BJ (cell line): ENCODE data around the gene HMGCS2. TPM values are rescaled to one million over a fixed set of nuclear protein-coding genes. Genes with fewer than 3 reads are reported as not detected.

Experiments used
- CTCF ChIA-PET: fragments of 350-600 bp; formaldehyde crosslinking; extraction: SDS; loops from one replicate; lab custom pipeline; 2021; ENCODE audit warnings: antibody characterized with exemption, inconsistent platforms; lab: Yijun Ruan, JAX
- POLR2A ChIA-PET: fragments of 300-600 bp; sonication (Branson Sonifier 250); formaldehyde crosslinking; extraction: SDS; loops from one replicate; lab custom pipeline; 2021; ENCODE audit warnings: antibody characterized with exemption; lab: Charles Lee
- DNase-seq: peaks from one replicate; pipeline ENCODE4 v3.0.0-alpha.2; 2011; ENCODE audit warnings: low read depth
- H3K27me3 ChIP-seq: 2 replicates; pipeline ENCODE4 v1.6.0; 2011; ENCODE audit warnings: low read length; ENCODE audit not compliant: control insufficient read depth, insufficient read depth
- H3K36me3 ChIP-seq: 2 replicates; pipeline ENCODE4 v1.5.1; 2011; ENCODE audit warnings: low read length; ENCODE audit not compliant: control insufficient read depth, insufficient read depth
- H3K4me3 ChIP-seq: 2 replicates; pipeline ENCODE4 v1.5.1; 2011; ENCODE audit warnings: low read depth, mild to moderate bottlenecking, control low read depth, low read length
- polyA plus RNA-seq: library from polyadenylated mRNA; depleted of rRNA; stranded (reverse); fragments of >200 nt; gene quantifications from 2 replicates; pipeline ENCODE4 v1.2.3, GENCODE V29; 2011
- TF ChIP-seq, protein P1 (sequence below): IDR thresholded peaks from 2 replicates; pipeline ENCODE4 v1.5.1; 2011; ENCODE audit warnings: low read depth, mild to moderate bottlenecking, control low read depth, inconsistent platforms, low read length, moderate library complexity; ENCODE audit not compliant: insufficient read depth

Gene HMGCS2
- polyA plus RNA-seq, 1 experiment, result not detected

DNA sequence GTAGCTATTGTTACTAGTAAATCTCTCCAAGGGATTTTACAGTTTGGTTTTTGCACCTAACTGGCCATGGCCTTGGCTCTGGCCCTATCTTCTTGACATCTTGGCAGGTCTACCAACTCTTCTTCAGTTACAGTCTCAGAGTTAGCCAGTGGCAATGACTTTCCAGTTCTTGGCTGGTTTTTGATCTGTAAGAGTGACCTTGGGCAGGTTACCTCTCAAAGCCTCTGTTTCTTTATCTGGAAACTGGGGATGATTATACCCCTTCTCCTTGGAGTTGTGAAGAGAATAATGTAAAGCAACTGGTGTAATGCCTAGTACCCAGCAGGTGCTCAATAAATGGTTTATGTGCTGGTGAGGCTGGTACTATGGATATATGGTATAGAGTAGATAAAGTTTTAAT, 50.3 kb downstream of the HMGCS2 start:
- TF ChIP-seq, protein P1, sequence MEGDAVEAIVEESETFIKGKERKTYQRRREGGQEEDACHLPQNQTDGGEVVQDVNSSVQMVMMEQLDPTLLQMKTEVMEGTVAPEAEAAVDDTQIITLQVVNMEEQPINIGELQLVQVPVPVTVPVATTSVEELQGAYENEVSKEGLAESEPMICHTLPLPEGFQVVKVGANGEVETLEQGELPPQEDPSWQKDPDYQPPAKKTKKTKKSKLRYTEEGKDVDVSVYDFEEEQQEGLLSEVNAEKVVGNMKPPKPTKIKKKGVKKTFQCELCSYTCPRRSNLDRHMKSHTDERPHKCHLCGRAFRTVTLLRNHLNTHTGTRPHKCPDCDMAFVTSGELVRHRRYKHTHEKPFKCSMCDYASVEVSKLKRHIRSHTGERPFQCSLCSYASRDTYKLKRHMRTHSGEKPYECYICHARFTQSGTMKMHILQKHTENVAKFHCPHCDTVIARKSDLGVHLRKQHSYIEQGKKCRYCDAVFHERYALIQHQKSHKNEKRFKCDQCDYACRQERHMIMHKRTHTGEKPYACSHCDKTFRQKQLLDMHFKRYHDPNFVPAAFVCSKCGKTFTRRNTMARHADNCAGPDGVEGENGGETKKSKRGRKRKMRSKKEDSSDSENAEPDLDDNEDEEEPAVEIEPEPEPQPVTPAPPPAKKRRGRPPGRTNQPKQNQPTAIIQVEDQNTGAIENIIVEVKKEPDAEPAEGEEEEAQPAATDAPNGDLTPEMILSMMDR, result no peak
- H3K4me3 ChIP-seq, result no peak overlapping the region
- peaks cover 17% of the 10 kb centered on the region for H3K36me3 ChIP-seq
- CTCF ChIA-PET, result interaction anchor here (0.8 to 1.0 kb wide), 2 partner anchors 15 to 26 kb away, joined by 3 read pairs; no protein-coding TSS in a partner anchor
- DNase-seq, result no peak
- H3K27me3 ChIP-seq, result no peaks in the 10 kb centered on the region
- POLR2A ChIA-PET, result no interaction called here

DNA sequence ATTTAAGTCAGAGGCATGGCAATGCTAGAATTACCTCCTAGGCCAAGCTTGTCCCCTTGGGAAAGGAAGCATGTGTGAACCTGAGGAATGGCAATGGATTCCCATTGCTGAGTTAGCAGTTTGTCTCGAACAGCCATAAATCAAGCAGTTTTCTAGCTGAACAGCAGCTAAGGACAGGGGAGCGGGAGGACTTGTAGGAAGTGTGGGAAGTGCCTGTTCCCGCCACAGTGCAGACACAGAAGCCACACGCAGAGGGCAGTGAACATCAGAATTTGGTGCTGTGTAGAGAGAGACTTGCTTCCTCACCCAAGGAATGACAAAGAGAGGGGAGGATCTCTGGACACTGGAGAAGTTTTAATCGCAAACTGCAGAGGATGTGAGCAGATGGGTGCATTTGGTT, 53.2 kb downstream of the HMGCS2 start:
- Histone ChIP-seq H3K27me3 (no peaks in the 10 kb centered on the region), H3K36me3 (0 out of 2 replicates have a peak, but pooled peaks cover 2% of the 10 kb centered on the region), H3K4me3 (no peak overlapping the region)
- TF ChIP-seq, protein P1, result no peak
- ChIA-PET CTCF (interaction anchor here (0.6 to 1.3 kb wide), 2 partner anchors 9 to 27 kb away, joined by 3 to 4 read pairs; no protein-coding TSS in a partner anchor), POLR2A (no interaction called here)
- no peak for DNase-seq

DNA sequence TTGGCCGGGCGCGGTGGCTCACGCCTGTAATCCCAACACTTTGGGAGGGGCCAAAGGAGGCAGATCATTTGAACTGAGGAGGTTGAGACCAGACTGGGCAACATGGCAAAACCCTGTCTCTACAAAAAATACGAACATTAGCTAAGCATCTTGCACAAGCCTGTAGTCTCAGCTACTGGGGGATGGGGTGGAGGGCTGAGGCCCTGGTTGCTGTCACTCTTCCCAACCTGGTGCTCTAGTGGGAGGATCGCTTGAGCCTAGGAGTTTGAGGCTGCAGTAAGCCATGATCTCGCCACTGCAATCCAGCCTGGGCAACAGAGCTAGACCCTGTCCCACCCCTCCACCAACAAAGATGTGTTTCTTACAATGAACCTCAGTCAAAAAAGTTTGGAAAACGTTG, 54.1 kb downstream of the HMGCS2 start:
- TF ChIP-seq, protein P1, result no peak
- ChIA-PET CTCF (interaction anchor here (0.6 to 2.4 kb wide), 3 partner anchors 22 to 40 kb away, joined by 3 to 13 read pairs (median 4); no protein-coding TSS in a partner anchor), POLR2A (no interaction called here)
- no peaks in the 10 kb centered on the region; the same call in 1 of the 2 replicates for H3K27me3 ChIP-seq
- no peak for DNase-seq
- H3K36me3 ChIP-seq, result no peaks in the 10 kb centered on the region
- no peak overlapping the region for H3K4me3 ChIP-seq

DNA sequence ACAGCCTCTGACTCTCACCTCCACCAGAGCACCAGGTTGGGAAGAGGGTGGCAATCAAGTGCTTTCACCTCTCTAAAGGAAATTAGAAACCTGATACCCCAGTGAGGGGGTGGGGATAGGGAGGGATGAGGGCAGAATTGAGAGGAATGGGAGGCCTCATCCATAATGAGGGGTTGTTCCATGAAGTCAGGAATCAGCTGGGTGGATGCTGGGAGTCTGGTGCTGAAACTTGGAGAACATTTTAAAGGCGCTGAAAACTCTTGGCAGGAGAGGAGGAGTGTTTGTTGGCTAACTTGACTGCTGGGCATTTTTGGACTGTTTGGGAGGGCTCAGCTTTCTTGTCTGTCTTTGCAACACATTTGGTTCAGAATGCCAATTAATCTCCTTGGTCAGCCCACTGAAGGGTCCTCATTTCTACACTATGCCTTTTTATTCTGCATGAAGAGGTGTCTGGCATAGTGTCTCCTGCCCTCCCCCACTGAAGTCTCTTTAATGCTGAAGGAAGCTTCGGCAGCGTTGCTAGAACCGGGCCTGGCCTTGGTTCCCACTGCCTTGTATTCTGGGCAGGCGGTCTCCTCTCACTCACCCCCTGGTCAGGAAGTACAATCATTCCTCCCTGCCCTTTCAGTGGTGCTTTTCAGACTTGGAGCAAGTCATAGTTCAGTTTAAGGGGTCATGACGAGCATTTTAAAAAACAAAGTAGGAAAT, 54.8 kb downstream of the HMGCS2 start:
- POLR2A ChIA-PET, result no interaction called here

More for the DNA sequence above, 54.8 kb downstream of the HMGCS2 start:
- Histone ChIP-seq H3K4me3 (peak overlapping the region; percentile 83), H3K36me3 (no peaks in the 10 kb centered on the region), H3K27me3 (no peaks in the 10 kb centered on the region; the same call in 1 of the 2 replicates)
- DNase-seq, result no peak
- TF ChIP-seq, protein P1, result no peak
- CTCF ChIA-PET, result interaction anchor here (0.6 to 2.4 kb wide), 4 partner anchors 21 to 102 kb away, joined by 3 to 13 read pairs (median 4); no protein-coding TSS in a partner anchor
